ENCODE data around the gene CTXN3.
"Not testable (repeated sequence)": the region's sequence is repeated elsewhere in the genome, so short reads cannot be mapped to it uniquely, and the experiment has no call there.

Gene CTXN3

DNA sequence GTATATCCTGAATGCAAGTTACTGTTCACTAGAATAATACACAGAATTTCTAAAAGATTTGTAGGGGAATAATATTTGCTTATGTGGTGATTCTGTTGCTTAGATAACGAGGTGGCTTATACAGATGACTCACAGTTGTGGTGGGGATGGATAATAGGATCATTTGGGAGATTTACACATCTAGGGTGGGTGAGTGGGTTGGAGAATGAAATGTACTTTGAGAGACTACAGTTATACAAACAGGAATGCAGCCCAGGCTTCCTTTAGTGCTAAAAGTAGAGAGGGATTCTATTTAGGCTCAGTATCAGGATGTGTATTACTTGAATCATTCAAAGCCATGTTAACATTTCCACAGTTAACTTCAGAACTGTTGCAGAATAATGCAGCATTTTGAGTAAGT, 1.8 kb downstream of the CTXN3 start:
- no peak for DNase-seq (ENCODE audit: low spot score)

- no peak for DNase-seq (ENCODE audit: low spot score)
These were observed 4.2 kb downstream of the CTXN3 start for GRCh38 chr5:127652952-127653611.

- DNase-seq (ENCODE audit: low spot score) = no peak
These were observed 7.9 kb downstream of the CTXN3 start for GRCh38 chr5:127656825-127657224.

DNA sequence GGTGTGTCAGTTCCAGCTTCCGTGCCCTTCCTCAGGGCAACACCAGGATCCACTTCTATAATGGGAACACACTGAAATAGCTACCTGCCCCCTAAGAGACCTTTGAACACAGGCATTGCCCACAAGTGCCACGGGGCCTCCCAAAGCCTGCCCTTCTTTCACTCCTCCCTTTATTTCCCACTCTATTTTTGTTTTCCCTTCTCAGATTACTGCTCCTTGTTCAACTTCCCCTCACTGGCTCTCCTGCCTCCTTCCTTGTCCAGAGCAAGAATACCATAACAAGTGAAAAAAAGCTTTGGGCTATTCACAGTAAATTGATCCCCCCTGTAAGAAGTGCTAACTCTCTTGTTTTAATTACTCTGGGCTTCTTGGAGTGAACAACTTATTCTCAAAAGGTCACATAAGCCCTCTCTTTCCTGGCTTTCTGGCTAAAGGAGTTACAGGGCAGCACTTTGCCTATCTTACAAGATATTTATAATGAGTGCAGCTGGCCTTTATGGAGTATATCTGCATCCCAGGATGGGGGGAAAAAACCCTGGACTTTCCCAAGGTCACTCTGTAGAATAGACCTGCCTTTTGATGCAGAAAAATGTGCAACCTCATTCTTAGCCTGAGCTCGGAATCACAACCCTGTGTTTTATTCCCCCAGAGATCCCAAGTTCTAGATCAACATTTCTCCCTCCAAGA, 11.3 kb downstream of the CTXN3 start:
- no peak for DNase-seq (ENCODE audit: low spot score)

DNA sequence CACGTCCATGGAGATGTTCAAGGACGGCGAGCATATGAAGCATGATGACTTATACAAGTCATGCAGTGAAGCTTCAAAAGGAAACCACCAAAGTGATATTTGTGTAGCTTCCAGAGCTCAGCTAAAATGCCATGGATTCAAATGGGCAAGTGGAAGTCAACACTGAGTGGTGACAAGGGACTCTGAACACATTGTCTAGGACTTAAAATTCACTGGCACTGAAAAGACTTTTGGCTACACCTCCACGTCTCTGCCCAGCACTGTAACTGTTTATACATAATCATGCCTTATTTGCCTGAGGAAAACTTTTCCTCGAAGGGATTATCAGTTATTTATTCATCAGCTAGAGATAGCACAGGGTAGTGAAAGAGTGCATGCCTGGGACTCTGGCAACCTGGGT, 15.2 kb downstream of the CTXN3 start:
- DNase-seq (ENCODE audit: low spot score) = no peak

DNA sequence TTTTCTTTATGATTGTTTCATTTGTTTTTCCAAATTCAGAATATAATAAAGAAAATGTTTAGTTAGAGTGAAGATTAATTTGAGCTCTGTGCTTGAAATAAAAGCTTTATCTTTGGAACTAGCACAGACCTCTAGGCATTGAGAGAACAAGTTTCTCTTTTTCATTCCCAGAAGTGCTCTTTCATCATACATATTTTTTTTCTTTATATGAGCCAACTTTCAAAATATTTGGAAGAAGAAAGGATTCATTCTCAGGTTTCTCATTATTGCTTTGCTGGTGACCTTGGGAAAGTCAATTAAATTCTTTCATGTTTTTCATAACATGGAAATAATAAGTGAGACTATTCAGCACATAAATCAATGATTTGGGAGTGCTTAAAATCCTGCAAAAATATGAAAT, 16.8 kb downstream of the CTXN3 start:
- no peak for DNase-seq (ENCODE audit: low spot score)

DNA sequence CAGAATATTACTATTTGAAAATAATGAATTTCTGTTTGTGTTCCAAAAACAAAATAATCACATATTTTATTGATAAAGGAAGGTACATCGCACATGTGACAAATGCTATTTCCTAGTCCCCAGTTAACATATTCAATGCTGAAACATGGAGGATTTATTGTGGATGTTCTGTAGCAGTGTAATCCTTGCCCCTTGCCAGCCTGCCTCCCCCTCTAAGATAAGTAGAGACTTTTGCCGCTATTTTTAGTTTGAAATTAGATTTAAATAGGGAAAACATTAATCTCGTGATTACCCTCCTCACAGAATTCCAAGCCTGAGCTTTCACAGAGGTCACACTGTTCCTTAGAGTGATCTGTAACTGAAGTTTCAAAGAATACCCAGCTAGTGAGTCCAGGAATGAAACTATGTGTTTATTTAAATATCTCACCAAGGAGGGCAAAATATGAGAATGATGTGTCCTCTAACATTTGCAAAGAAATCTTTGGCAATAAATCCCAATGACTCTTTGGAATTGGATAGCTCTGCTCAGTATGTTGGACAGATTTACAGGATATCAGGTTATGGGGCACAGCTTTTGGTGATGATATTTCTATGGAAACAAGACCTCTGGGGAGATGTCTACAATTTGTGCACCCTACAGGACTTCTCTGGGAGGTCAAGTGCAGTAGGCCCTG, 17.3 kb downstream of the CTXN3 start:
- DNase-seq (ENCODE audit: low spot score) = no peak

- DNase-seq (ENCODE audit: low spot score) = no peak
These were observed 19.0 kb downstream of the CTXN3 start for GRCh38 chr5:127667926-127668325.

GRCh38 chr5:127671218-127671617, 22.3 kb downstream of the CTXN3 start:
- no peak for DNase-seq (ENCODE audit: low spot score)

DNA sequence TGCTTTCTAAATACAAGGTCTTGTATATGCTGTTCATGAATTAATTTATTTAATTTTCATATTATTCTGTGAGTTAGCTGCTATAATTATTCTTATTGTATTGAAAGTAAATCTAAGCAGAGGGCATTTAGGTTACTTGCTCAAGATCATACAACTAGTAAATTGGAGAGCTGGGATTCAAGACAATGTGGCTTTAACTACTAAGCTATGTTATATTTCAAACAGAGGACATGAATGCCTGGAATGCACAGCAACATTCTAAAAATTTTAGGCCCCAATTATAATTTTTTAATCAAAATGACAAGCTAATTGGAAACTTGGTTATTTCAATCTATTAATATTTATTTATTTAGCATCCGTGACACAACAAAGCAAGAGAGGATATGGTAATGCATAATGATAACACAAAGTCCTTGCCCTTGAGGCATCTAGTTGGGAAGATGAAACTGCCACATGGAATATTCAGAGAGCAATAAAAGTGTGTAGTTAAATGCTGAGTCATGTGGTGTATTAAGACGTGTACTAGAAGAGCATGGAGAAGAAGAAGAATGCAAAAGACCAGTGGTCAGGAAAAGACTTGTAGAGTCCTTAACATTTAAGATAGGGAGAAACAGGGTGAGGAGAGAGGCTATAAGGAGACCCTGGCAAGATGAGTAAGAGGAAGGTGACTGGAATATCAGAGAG, 24.4 kb downstream of the CTXN3 start:
- no peak for DNase-seq (ENCODE audit: low spot score)

- not testable (repeated sequence) for DNase-seq (ENCODE audit: low spot score)
These were observed 28.1 kb downstream of the CTXN3 start for GRCh38 chr5:127676951-127677350.

DNA sequence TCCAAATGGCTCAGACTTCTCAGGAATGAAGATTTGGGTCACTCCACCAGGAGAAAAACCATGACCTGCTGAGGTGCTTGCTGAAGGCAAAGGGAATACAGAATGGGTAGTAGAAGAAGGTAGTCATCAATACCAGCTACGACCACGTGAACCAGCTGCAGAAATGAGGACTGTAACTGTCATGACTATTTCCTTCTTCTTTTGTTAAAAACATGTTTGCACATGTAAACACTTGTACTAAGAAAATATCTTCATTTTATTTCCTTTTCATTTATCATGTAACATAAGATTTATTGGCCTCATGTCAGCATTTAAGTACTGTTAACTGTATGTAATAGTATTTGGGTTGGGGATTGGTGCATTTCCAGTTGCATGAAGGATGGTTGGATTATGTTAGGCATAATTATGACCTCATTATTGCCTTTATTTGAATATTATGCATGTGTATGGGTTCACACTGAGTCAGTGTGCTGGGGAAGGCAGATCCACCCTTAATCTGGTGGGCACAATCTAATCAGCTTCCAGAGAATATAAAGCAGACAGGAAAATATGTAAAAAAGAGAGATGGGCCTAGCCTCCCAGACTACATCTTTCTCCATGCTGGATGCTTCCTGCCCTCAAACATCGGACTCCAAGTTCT, 30.9 kb downstream of the CTXN3 start:
- not testable (repeated sequence) for DNase-seq (ENCODE audit: low spot score)

- DNase-seq (ENCODE audit: low spot score) = no peak
These were observed 31.7 kb downstream of the CTXN3 start for GRCh38 chr5:127680595-127680994.

- no peak for DNase-seq (ENCODE audit: low spot score)
These were observed 34.1 kb downstream of the CTXN3 start for GRCh38 chr5:127683008-127683407.

- no peak for DNase-seq (ENCODE audit: low spot score)
These were observed 36.0 kb downstream of the CTXN3 start for GRCh38 chr5:127684726-127685467.

DNA sequence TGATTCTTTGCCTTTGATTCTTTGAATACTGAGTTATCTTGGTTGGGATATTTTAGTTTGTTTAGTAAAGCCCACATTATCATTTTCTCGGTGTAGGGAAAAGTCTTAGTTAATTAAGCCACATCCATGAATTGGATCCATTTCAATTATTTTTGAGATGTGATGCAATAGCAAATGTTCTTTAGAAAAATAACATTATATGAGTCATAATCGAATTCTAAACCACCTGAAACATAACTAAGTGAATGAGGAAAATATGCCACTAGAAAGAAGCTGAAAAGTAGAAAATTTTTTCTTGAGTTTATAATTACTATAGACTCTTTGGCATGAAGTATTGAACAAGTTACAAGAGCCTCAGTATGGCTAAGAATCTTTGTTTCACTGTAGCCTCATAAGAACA, 36.8 kb downstream of the CTXN3 start:
- no peak for DNase-seq (ENCODE audit: low spot score)

DNA sequence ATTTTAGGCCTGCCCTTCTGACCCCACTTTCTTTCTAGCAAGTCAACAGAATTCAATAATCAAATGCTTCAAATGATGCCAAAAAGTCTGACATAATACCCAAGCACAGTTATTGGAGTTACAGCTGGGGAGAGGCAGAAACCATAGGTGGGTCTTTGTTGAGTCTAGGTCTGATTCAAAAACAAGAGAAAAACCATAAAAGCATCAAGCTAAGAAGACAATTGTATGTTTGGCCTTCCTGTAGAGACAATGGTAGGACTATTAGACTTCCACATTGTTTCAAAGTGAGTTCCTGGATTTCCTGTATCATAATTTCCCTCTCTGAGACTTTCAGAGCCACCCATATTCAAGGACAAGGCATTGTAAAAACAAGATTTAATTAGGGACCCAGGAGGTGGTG, 37.5 kb downstream of the CTXN3 start:
- no peak for DNase-seq (ENCODE audit: low spot score)

DNA sequence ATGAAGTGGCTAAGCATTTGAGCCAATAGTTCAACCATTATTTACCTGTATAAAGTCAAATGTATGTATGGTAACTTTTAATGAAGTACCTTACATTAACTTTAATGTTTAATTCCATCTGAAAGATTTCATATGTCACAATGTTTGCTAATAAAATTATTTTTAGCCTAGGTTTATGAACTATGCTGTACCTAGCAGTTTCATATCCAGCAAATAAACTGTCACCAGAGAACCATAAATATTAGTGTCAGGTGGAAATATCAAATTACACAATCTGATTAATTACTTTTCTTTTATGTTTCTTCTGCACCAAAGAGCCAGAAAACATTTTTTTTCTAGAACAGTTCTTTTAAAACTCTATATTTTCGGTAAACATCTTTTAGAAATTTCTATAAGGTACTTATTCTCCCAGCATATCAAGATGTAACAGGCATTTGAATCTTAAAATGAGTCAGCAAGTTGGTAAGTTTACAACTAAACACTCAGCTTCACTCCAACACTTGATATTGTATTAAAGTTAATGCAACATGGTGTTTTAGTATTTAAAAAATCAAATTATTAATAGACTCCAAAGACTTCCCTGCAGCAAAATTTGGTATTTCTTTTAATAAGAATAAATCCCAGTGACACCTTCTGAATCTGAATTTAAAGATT, 45.8 kb downstream of the CTXN3 start:
- no peak for DNase-seq (ENCODE audit: low spot score)

GRCh38 chr5:127695346-127695745, 46.5 kb downstream of the CTXN3 start:
- DNase-seq (ENCODE audit: low spot score) = no peak

GRCh38 chr5:127696683-127697082, 47.8 kb downstream of the CTXN3 start:
- no peak for DNase-seq (ENCODE audit: low spot score)
